ENCODE data around the gene SCAND1.

- TF ChIP-seq SP1 (CRISPR knock-in tag; IDR thresholded peaks at IDR 0.05) (no peak), RBBP5 (IDR thresholded peaks at IDR 0.05; ENCODE audit: borderline replicate concordance, insufficient read depth, low read length, poor library complexity, severe bottlenecking) (no peak), JUNB (CRISPR knock-in tag; conservative IDR thresholded peaks at IDR 0.05) (no peak), EZH2 (IDR thresholded peaks at IDR 0.05; ENCODE audit: borderline replicate concordance, low read depth, low read length) (no peak), GABPA (tag; conservative IDR thresholded peaks at IDR 0.05; ENCODE audit: low read depth) (no peak), CTCF (IDR thresholded peaks at IDR 0.05 in 2 of 3, conservative IDR thresholded peaks at IDR 0.05 in 1 of 3; ENCODE audit: insufficient read depth in 2 of 3, low read depth in 1 of 3, low read length in 3 of 3) (no peak), ZBTB17 (CRISPR knock-in tag; IDR thresholded peaks at IDR 0.05) (no peak), POLR3A (IDR thresholded peaks at IDR 0.05; ENCODE audit: borderline replicate concordance, extremely low read depth, insufficient read depth, insufficient read length) (no peak), ZNF274 (IDR thresholded peaks at IDR 0.05; ENCODE audit: borderline replicate concordance, low read depth, low read length) (no peak), PKNOX1 (IDR thresholded peaks at IDR 0.05) (no peak), ZNF561 (CRISPR knock-in tag; conservative IDR thresholded peaks at IDR 0.05) (no peak), UBTF (IDR thresholded peaks at IDR 0.05; ENCODE audit: borderline replicate concordance in 1 of 2, low read depth in 2 of 2, low read length in 2 of 2) (no peak), BMI1 (IDR thresholded peaks at IDR 0.05; ENCODE audit: low read length) (no peak)
Observed at GRCh38 chr20:35975576-35976373, 21.5 kb upstream of the SCAND1 start.

Measured in K562 (cell line).